ENCODE measurements around the gene MAJIN. TPM values are rescaled to one million over a fixed set of nuclear protein-coding genes. Genes with fewer than 3 reads are reported as not detected.

MAJIN gene
- total and polyA plus RNA-seq, 10 of the 15 experiments (the other 5 are each of a cell fraction or from before 2014, with no cell fraction given): 0.10 TPM; not detected in 9

DNA sequence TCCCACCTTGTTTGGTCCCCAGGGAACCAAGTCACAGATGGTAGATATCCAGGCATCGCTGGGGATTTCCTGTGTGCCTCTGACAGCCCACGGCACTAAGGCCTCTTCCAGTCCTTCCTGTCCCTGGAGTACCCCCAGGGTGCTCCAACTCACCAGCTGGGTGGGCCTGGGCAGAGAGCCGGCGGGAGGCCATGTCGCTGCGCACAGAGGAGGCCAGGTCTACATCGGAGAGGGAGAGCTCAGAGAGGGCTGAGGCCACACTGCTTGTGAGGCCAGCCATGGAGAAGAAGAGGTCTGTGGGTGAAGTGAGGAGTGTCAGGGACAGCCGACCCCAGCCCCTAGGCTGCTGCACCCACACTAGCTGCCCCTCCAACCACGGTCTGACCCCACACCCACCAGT, 60.2 kb downstream of the MAJIN start (continued):
- TF ChIP-seq, protein P1, sequence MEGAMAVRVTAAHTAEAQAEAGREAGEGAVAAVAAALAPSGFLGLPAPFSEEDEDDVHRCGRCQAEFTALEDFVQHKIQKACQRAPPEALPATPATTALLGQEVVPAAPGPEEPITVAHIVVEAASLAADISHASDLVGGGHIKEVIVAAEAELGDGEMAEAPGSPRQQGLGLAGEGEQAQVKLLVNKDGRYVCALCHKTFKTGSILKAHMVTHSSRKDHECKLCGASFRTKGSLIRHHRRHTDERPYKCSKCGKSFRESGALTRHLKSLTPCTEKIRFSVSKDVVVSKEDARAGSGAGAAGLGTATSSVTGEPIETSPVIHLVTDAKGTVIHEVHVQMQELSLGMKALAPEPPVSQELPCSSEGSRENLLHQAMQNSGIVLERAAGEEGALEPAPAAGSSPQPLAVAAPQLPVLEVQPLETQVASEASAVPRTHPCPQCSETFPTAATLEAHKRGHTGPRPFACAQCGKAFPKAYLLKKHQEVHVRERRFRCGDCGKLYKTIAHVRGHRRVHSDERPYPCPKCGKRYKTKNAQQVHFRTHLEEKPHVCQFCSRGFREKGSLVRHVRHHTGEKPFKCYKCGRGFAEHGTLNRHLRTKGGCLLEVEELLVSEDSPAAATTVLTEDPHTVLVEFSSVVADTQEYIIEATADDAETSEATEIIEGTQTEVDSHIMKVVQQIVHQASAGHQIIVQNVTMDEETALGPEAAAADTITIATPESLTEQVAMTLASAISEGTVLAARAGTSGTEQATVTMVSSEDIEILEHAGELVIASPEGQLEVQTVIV (IDR thresholded peaks at IDR 0.05; ENCODE audit: borderline replicate concordance, partially characterized antibody): no peak
- no peak for TF ChIP-seq YY1 (IDR thresholded peaks at IDR 0.05; ENCODE audit: low read depth, low read length)
- no peak for TF ChIP-seq POLR2A (IDR thresholded peaks at IDR 0.05; ENCODE audit: low read depth, low read length)
- TF ChIP-seq, protein P2, sequence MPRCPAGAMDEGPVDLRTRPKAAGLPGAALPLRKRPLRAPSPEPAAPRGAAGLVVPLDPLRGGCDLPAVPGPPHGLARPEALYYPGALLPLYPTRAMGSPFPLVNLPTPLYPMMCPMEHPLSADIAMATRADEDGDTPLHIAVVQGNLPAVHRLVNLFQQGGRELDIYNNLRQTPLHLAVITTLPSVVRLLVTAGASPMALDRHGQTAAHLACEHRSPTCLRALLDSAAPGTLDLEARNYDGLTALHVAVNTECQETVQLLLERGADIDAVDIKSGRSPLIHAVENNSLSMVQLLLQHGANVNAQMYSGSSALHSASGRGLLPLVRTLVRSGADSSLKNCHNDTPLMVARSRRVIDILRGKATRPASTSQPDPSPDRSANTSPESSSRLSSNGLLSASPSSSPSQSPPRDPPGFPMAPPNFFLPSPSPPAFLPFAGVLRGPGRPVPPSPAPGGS (IDR thresholded peaks at IDR 0.05; ENCODE audit: borderline replicate concordance, insufficient read depth, low read depth, low read length, poor library complexity, severe bottlenecking): no peak
- no peak for TF ChIP-seq SREBF1 (IDR thresholded peaks at IDR 0.05; ENCODE audit: low read length)
- TF ChIP-seq TBL1XR1 (IDR thresholded peaks at IDR 0.05; ENCODE audit: low read depth, low read length): no peak

DNA sequence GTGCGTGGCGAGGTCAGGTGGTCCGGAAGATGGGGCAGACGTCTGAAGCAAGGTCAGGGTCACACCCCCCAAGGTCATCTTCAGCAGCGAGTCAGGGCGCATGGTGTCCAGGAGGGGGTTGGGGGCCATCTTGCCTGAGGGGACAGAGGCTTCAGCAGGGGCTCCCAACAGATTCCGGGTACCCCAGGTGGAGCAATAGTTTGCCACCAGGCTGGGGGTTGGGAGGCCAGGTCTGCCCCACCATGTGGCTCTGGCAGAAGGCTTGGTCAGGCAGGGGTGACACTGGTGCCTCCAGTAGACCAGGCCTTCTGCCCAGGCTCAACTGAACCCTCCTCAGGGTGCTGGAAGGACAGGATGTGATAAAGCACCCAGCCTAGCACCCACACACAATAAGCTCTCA, 60.8 kb downstream of the MAJIN start:
- Histone ChIP-seq H3K4me3 (no peak overlapping the region), H3K4me1 (ENCODE audit: control insufficient read depth, insufficient read depth, low read length) (peaks cover 5% of the 10 kb centered on the region), H3K4me2 (ENCODE audit: control insufficient read depth, insufficient read depth) (no peak overlapping the region), H3K9me3 (replicated peaks; ENCODE audit: control insufficient read depth, insufficient read depth, low read length) (no peaks in the 10 kb centered on the region), H3K36me3 (ENCODE audit: control insufficient read depth in 2 of 2, insufficient read depth in 2 of 2, low read length in 1 of 2) (peaks cover 0 to 7% of the 10 kb centered on the region in 2 experiments; a peak in 3 of 4 replicates), H3K27me3 (replicated peaks in 1 of 2; ENCODE audit: control insufficient read depth in 2 of 2, insufficient read depth in 2 of 2, low read length in 1 of 2) (no peaks in the 10 kb centered on the region), H4K20me1 (ENCODE audit: control insufficient read depth, insufficient read depth) (no peaks in the 10 kb centered on the region), H3K27ac (ENCODE audit: control insufficient read depth, insufficient read depth) (no peak overlapping the region), H2AFZ (ENCODE audit: control insufficient read depth, low read depth, low read length) (no peak overlapping the region), H3K79me2 (ENCODE audit: control insufficient read depth, insufficient read depth, low read length) (peaks cover 3% of the 10 kb centered on the region), H3K9ac (ENCODE audit: control insufficient read depth, insufficient read depth, low read length) (no peak overlapping the region)
- ChIA-PET CTCF (interaction anchor here (1.6 kb wide), 1 partner anchor 63 kb away, joined by 4 read pairs; no protein-coding TSS in a partner anchor), SMC1A (ENCODE audit: uncharacterized antibody, unreplicated experiment) (no interaction called here), RAD21 (ENCODE audit: unreplicated experiment) (no interaction called here), POLR2A (interaction anchor here (0.5 to 0.9 kb wide), 2 partner anchors 13 to 168 kb away, joined by 3 to 4 read pairs; partner anchors contain the start of gene PPP2R5B)
- in situ Hi-C loops (cut with MboI): no loop called here
- no peak for ATAC-seq
- intact Hi-C loops (cut with micrococcal nuclease; ENCODE audit: unreplicated experiment): no loop called here
- WGBS (ENCODE audit: insufficient coverage, insufficient replicate concordance, low lambda C conversion rate, missing lambda C conversion rate): 81% methylated on average over 7 of the region's 7 CpGs
- FAIRE-seq: no peak
- BruUV-seq (replicated peaks): no TSS peak
- DNase-seq (ENCODE audit: low read depth, low spot score): no peak
- TF ChIP-seq ZNF24 (IDR thresholded peaks at IDR 0.05) (no peak), NFXL1 (IDR thresholded peaks at IDR 0.05; ENCODE audit: borderline replicate concordance) (no peak), RUNX3 (IDR thresholded peaks at IDR 0.05; ENCODE audit: low read length) (no peak), ZNF217 (IDR thresholded peaks at IDR 0.05) (no peak), ZBED1 (IDR thresholded peaks at IDR 0.05; ENCODE audit: borderline replicate concordance) (no peak), CBX3 (IDR thresholded peaks at IDR 0.05; ENCODE audit: borderline replicate concordance, low read depth) (no peak), TAF1 (IDR thresholded peaks at IDR 0.05; ENCODE audit: borderline replicate concordance, low read depth, low read length) (no peak), EP300 (IDR thresholded peaks at IDR 0.05; ENCODE audit: borderline replicate concordance in 1 of 2, control insufficient read depth in 1 of 2, low read depth in 2 of 2, low read length in 2 of 2) (no peak)
- TF ChIP-seq, protein P3, sequence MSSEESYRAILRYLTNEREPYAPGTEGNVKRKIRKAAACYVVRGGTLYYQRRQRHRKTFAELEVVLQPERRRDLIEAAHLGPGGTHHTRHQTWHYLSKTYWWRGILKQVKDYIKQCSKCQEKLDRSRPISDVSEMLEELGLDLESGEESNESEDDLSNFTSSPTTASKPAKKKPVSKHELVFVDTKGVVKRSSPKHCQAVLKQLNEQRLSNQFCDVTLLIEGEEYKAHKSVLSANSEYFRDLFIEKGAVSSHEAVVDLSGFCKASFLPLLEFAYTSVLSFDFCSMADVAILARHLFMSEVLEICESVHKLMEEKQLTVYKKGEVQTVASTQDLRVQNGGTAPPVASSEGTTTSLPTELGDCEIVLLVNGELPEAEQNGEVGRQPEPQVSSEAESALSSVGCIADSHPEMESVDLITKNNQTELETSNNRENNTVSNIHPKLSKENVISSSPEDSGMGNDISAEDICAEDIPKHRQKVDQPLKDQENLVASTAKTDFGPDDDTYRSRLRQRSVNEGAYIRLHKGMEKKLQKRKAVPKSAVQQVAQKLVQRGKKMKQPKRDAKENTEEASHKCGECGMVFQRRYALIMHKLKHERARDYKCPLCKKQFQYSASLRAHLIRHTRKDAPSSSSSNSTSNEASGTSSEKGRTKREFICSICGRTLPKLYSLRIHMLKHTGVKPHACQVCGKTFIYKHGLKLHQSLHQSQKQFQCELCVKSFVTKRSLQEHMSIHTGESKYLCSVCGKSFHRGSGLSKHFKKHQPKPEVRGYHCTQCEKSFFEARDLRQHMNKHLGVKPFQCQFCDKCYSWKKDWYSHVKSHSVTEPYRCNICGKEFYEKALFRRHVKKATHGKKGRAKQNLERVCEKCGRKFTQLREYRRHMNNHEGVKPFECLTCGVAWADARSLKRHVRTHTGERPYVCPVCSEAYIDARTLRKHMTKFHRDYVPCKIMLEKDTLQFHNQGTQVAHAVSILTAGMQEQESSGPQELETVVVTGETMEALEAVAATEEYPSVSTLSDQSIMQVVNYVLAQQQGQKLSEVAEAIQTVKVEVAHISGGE (CRISPR knock-in tag; IDR thresholded peaks at IDR 0.05): no peak
- TF ChIP-seq, protein P4, sequence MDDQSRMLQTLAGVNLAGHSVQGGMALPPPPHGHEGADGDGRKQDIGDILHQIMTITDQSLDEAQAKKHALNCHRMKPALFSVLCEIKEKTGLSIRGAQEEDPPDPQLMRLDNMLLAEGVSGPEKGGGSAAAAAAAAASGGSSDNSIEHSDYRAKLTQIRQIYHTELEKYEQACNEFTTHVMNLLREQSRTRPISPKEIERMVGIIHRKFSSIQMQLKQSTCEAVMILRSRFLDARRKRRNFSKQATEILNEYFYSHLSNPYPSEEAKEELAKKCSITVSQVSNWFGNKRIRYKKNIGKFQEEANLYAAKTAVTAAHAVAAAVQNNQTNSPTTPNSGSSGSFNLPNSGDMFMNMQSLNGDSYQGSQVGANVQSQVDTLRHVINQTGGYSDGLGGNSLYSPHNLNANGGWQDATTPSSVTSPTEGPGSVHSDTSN (IDR thresholded peaks at IDR 0.05; ENCODE audit: insufficient replicate concordance, low read depth, low read length): no peak
